K562 (cell line): ENCODE results near the gene ZBTB16. TPM values are rescaled to one million over a fixed set of nuclear protein-coding genes. Genes with fewer than 3 reads are reported as not detected.
A peak's percentile ranks its signal among the peaks of the same experiment; 100 is the strongest.

Experiments
- ATAC-seq: fragments of 200-7000 bp; cut with Tn5 transposase; 3 replicates; pipeline ENCODE4 v1.9.1; 2020; ENCODE audit warnings: moderate library complexity
- BruUV-seq: library from RNA; stranded (reverse); fragments of 400-500 nt; replicated peaks from 2 replicates; lab custom pipeline; 2021; lab: Mats Ljungman, UMichigan
- CTCF ChIA-PET: fragments of 300-600 bp; formaldehyde crosslinking; extraction: SDS; loops from one replicate; lab custom pipeline; 2021; ENCODE audit warnings: low intra/inter-chr PET ratio; lab: Yijun Ruan, JAX
- POLR2A ChIA-PET: fragments of 300-600, 350-650 bp; sonication (Branson Sonifier 250); formaldehyde crosslinking; extraction: SDS; loops from one replicate; lab custom pipeline; 2021; ENCODE audit warnings: antibody characterized with exemption, inconsistent platforms; lab: Yijun Ruan, JAX
- DNase-seq, 4 experiments: peaks; one replicate each; pipeline versions ENCODE4 v3.0.0 to v3.0.0-alpha.2; 2011 to 2018; ENCODE audit warnings: low spot score in 3 of 4, mixed read lengths in 3 of 4; ENCODE audit errors: extremely low read depth in 1 of 4
- FAIRE-seq: peaks from 2 replicates; lab custom pipeline; 2011; peaks lifted over from hg19 to GRCh38; lab: Jason Lieb, UNC
- H2AFZ ChIP-seq: 2 replicates; pipeline ENCODE4 v1.6.0; 2011; ENCODE audit warnings: low read depth, low read length, control low read depth, inconsistent platforms
- H3K27ac ChIP-seq: fragments of 200-600 bp; 3 replicates; pipeline ENCODE4 v1.8.0; 2011; ENCODE audit warnings: low read depth, mild to moderate bottlenecking, control low read depth, inconsistent platforms, low read length, moderate library complexity, mixed read lengths; ENCODE audit errors: extremely low read depth
- H3K27me3 ChIP-seq, 2 experiments: fragments of 300-600 bp in 1 of 2; 2 replicates in 1 of 2; 3 replicates in 1 of 2; pipeline versions ENCODE4 v1.6.0 to v1.8.0; 2011; ENCODE audit warnings: inconsistent platforms in 2 of 2, low read length in 2 of 2, mild to moderate bottlenecking in 1 of 2, mixed read lengths in 1 of 2, moderate library complexity in 1 of 2; ENCODE audit not compliant: control insufficient read depth in 2 of 2, insufficient read depth in 2 of 2
- H3K36me3 ChIP-seq: fragments of 300-600 bp; 3 replicates; pipeline ENCODE4 v1.8.0; 2011; ENCODE audit warnings: mild to moderate bottlenecking, low read length, inconsistent platforms; ENCODE audit not compliant: control insufficient read depth, insufficient read depth
- H3K4me1 ChIP-seq, 2 experiments: fragments of 200-600 bp in 1 of 2; replicated peaks in 1 of 2; 2 replicates in 1 of 2; 3 replicates in 1 of 2; pipeline versions ENCODE4 v1.5.1 to v1.8.0; 2011; ENCODE audit warnings: inconsistent platforms in 2 of 2, low read length in 2 of 2, mild to moderate bottlenecking in 1 of 2, mixed read lengths in 1 of 2, moderate library complexity in 1 of 2; ENCODE audit not compliant: control insufficient read depth in 2 of 2, insufficient read depth in 2 of 2
- H3K4me2 ChIP-seq: 2 replicates; pipeline ENCODE4 v1.6.1; 2011; ENCODE audit warnings: low read length, control low read depth, inconsistent platforms, mixed read lengths; ENCODE audit not compliant: insufficient read depth
- H3K4me3 ChIP-seq: fragments of 200-600 bp; sonication (generic), shearing (Covaris generic); 2 replicates; pipeline ENCODE4 v1.5.1; 2016; ENCODE audit warnings: control low read depth, inconsistent platforms
- H3K79me2 ChIP-seq: fragments of 200-600 bp; 3 replicates; pipeline ENCODE4 v1.8.0; 2011; ENCODE audit warnings: low read length, inconsistent platforms; ENCODE audit not compliant: control insufficient read depth, insufficient read depth
- H3K9ac ChIP-seq, 2 experiments: 2 replicates each; pipeline versions ENCODE4 v1.6.0 to v1.6.1; 2011; ENCODE audit warnings: low read depth in 2 of 2, low read length in 2 of 2, control low read depth in 1 of 2, inconsistent platforms in 1 of 2, mild to moderate bottlenecking in 1 of 2, mixed read lengths in 1 of 2; ENCODE audit not compliant: insufficient read depth in 1 of 2
- H3K9me1 ChIP-seq: one replicate; pipeline ENCODE4 v1.6.0; 2011; ENCODE audit warnings: inconsistent platforms, mild to moderate bottlenecking, low read length, moderate library complexity; ENCODE audit not compliant: control insufficient read depth, insufficient read depth
- H3K9me3 ChIP-seq: replicated peaks from 2 replicates; pipeline ENCODE4 v1.5.1; 2011; ENCODE audit warnings: low read depth, low read length, inconsistent platforms; ENCODE audit not compliant: control insufficient read depth, insufficient read depth
- H4K20me1 ChIP-seq: replicated peaks from 2 replicates; pipeline ENCODE4 v1.6.1; 2011; ENCODE audit warnings: low read length, inconsistent platforms, mixed read lengths; ENCODE audit not compliant: control insufficient read depth, insufficient read depth
- BCOR ChIP-seq: fragments of 450-650 bp; IDR thresholded peaks from 2 replicates; pipeline ENCODE4 v1.6.1; 2016
- CHD4 ChIP-seq: fragments of 200-600 bp; sonication (generic); IDR thresholded peaks from 3 replicates; pipeline ENCODE4 v1.6.1; 2012; ENCODE audit warnings: low read depth, mild to moderate bottlenecking, mixed read lengths, low read length, inconsistent platforms; ENCODE audit not compliant: insufficient read depth, insufficient replicate concordance, poor library complexity, severe bottlenecking
- CTCFL ChIP-seq: IDR thresholded peaks from 2 replicates; pipeline ENCODE4 v1.6.1; 2011; ENCODE audit warnings: borderline replicate concordance, low read depth, mild to moderate bottlenecking, moderate library complexity, low read length; ENCODE audit not compliant: insufficient read depth, poor library complexity, severe bottlenecking
- LARP7 ChIP-seq: fragments of 450-650 bp; IDR thresholded peaks from 2 replicates; pipeline ENCODE4 v1.6.1; 2016
- MED1 ChIP-seq: sonication (generic); formaldehyde crosslinking; IDR thresholded peaks from 2 replicates; pipeline ENCODE4 v1.8.1; 2023; ENCODE audit warnings: missing genetic modification reagents, borderline replicate concordance
- NEUROD1 ChIP-seq: fragments of 150-350 bp; IDR thresholded peaks from 2 replicates; pipeline ENCODE4 v1.6.1; 2014; ENCODE audit warnings: borderline replicate concordance, low read length, low read depth; ENCODE audit not compliant: partially characterized antibody
- RFX5 ChIP-seq: IDR thresholded peaks from 2 replicates; pipeline ENCODE4 v1.6.1; 2011; ENCODE audit warnings: low read depth, mild to moderate bottlenecking, improper control_type of control experiment, low read length
- TEAD2 ChIP-seq: fragments of 450-650 bp; IDR thresholded peaks from 2 replicates; pipeline ENCODE4 v1.6.1; 2016; ENCODE audit warnings: missing genetic modification characterization, control low read depth, missing compliant biosample characterization
- ZNF239 ChIP-seq: fragments of 250-450 bp; sonication (Bioruptor Pico); IDR thresholded peaks from 2 replicates; pipeline ENCODE4 v1.4.0; 2020; ENCODE audit warnings: mild to moderate bottlenecking
- WGBS: fragments of 100-300 bp; shearing (Covaris generic); methylation state at CpG from one replicate; pipeline ENCODE4 v1.1.6; 2016; ENCODE audit warnings: low coverage, mixed read lengths; ENCODE audit not compliant: insufficient coverage; ENCODE audit errors: missing lambda C conversion rate; 5-methylcytosine and 5-hydroxymethylcytosine counted together
- in situ Hi-C: fragments of 300-500 bp; cut with MboI; formaldehyde crosslinking; loops from 4 replicates; pipeline ENCODE4 v1.15.0; 2018; ENCODE audit warnings: inconsistent platforms, mixed read lengths
- intact Hi-C: fragments of 100-400 bp; cut with micrococcal nuclease; formaldehyde crosslinking; loops from 2 replicates; pipeline ENCODE4 v1.14.2; 2022
- polyA plus RNA-seq, 8 experiments: library from polyadenylated mRNA; depleted of rRNA in 4 of 8; stranded (reverse) in 5 of 8; unstranded in 3 of 8; fragments of >200 nt; fragmentation: Nextera tagmentation in 2 of 8; fragmentation: Illumina TruSeq in 1 of 8; extraction: Ambion mirVana in 2 of 8; extraction: Trizol in 1 of 8; gene quantifications; 2 replicates each; pipeline versions ENCODE4 v1.2.1 to v1.2.3, GENCODE V29; 2011 to 2014; ENCODE audit warnings: inconsistent platforms in 1 of 8, missing spikeins in 1 of 8
- total RNA-seq, 7 experiments: library from RNA; depleted of rRNA in 6 of 7; stranded (reverse); fragments of >200 nt in 6 of 7; fragmentation: Illumina TruSeq in 2 of 7; extraction: Trizol in 2 of 7; gene quantifications; 2 replicates each; pipeline versions ENCODE4 v1.2.1 to v1.2.3, GENCODE V29; 2011 to 2021; ENCODE audit warnings: low replicate concordance in 1 of 7

The ZBTB16 gene
- total and polyA plus RNA-seq, 9 of the 15 experiments (the other 6 are each of a cell fraction or from before 2014, with no cell fraction given) = 0.06 to 0.40 (median 0.24) TPM; not detected in 4

GRCh38 chr11:114284021-114284420 is 224.5 kb downstream of the ZBTB16 start:
- BruUV-seq = no TSS peak
- Histone ChIP-seq H4K20me1 (no peaks in the 10 kb centered on the region), H3K27ac (no peak overlapping the region), H3K9me3 (no peaks in the 10 kb centered on the region), H2AFZ (0 out of 2 replicates have a peak overlapping the region, but pooled peaks have one; percentile 8), H3K27me3 (no peaks in the 10 kb centered on the region), H3K4me1 (peaks cover 0 to 4% of the 10 kb centered on the region in 2 experiments; a peak in 2 of 5 replicates), H3K9me1 (no peaks in the 10 kb centered on the region), H3K9ac (peak overlapping the region in 1 of 2 experiments; percentile 47; a peak in 1 of 4 replicates), H3K36me3 (no peaks in the 10 kb centered on the region), H3K79me2 (no peaks in the 10 kb centered on the region), H3K4me2 (no peak overlapping the region), H3K4me3 (no peak overlapping the region)
- in situ Hi-C loops = loop anchor here (10.0 kb wide), 2 partner anchors 481 to 1449 kb away; no protein-coding TSS in a partner anchor
- FAIRE-seq = no peak
- CTCF ChIA-PET = interaction anchor here (0.6 kb wide), 1 partner anchor 479 kb away, joined by 3 read pairs; no protein-coding TSS in a partner anchor
- no peak for DNase-seq
- intact Hi-C loops = no loop called here
- TF ChIP-seq MED1 (CRISPR knock-in tag) (no peak), TEAD2 (tag) (no peak), CHD4 (no peak), LARP7 (no peak), CTCFL (no peak), NEUROD1 (no peak), RFX5 (no peak), ZNF239 (no peak), BCOR (no peak)
- no peak for ATAC-seq
- POLR2A ChIA-PET = interaction anchor here (0.6 to 1.3 kb wide), 3 partner anchors 68 to 621 kb away, joined by 3 read pairs; no protein-coding TSS in a partner anchor
- WGBS = 6% methylated on average over 2 of the region's 2 CpGs
